CD14-positive monocyte (primary cell): ENCODE data around the gene GRIA3. TPM values are rescaled to one million over a fixed set of nuclear protein-coding genes. Genes with fewer than 3 reads are reported as not detected.

Source experiments
- DNase-seq, 3 donors: peaks; one replicate each; pipeline ENCODE4 v3.0.0-alpha.2; 2011 to 2022
- H2AFZ ChIP-seq: 2 replicates; pipeline ENCODE4 v1.6.0; 2012; ENCODE audit warnings: mild to moderate bottlenecking, low read depth, low read length, inconsistent platforms; ENCODE audit not compliant: insufficient read depth, poor library complexity, severe bottlenecking
- H3K27ac ChIP-seq, 2 donors: 1 replicate in 1 of 2; 2 replicates in 1 of 2; pipeline ENCODE4 v1.5.1; 2012 to 2013; ENCODE audit warnings: low read length in 2 of 2, control low read depth in 1 of 2, inconsistent platforms in 1 of 2, low read depth in 1 of 2, mild to moderate bottlenecking in 1 of 2
- H3K27me3 ChIP-seq, 2 donors: one replicate each; pipeline versions ENCODE4 v1.6.0 to v1.6.1; 2011 to 2013; ENCODE audit warnings: low read length in 2 of 2; ENCODE audit not compliant: control insufficient read depth in 2 of 2, insufficient read depth in 2 of 2
- H3K36me3 ChIP-seq, 2 donors: replicated peaks in 1 of 2; 1 replicate in 1 of 2; 2 replicates in 1 of 2; pipeline versions ENCODE4 v1.5.1 to v1.6.1; 2012 to 2013; ENCODE audit warnings: low read length in 2 of 2, control low read depth in 1 of 2, inconsistent platforms in 1 of 2, mild to moderate bottlenecking in 1 of 2; ENCODE audit not compliant: insufficient read depth in 2 of 2, control insufficient read depth in 1 of 2
- H3K4me1 ChIP-seq, 2 donors: 1 replicate in 1 of 2; 2 replicates in 1 of 2; pipeline versions ENCODE4 v1.5.1 to v1.6.1; 2012 to 2013; ENCODE audit warnings: low read length in 2 of 2, control low read depth in 1 of 2, inconsistent platforms in 1 of 2, mild to moderate bottlenecking in 1 of 2, moderate library complexity in 1 of 2; ENCODE audit not compliant: insufficient read depth in 2 of 2, control insufficient read depth in 1 of 2
- H3K4me2 ChIP-seq: replicated peaks from 2 replicates; pipeline ENCODE3; 2012; ENCODE audit warnings: low read length, moderate library complexity, mild to moderate bottlenecking; ENCODE audit not compliant: poor library complexity, severe bottlenecking; ENCODE audit errors: extremely low read depth
- H3K4me3 ChIP-seq, 3 experiments: fragments of 200-600 bp in 1 of 3; sonication (generic) in 1 of 3; replicated peaks in 1 of 3; 1 replicate in 2 of 3; 2 replicates in 1 of 3; pipeline ENCODE4 v1.5.1; 2011 to 2013; ENCODE audit warnings: low read length in 3 of 3, mild to moderate bottlenecking in 3 of 3, control low read depth in 2 of 3, low read depth in 2 of 3, inconsistent platforms in 1 of 3, moderate library complexity in 1 of 3
- H3K79me2 ChIP-seq: 2 replicates; pipeline ENCODE4 v1.6.0; 2012; ENCODE audit warnings: mild to moderate bottlenecking, control low read depth, inconsistent platforms, low read length, moderate library complexity; ENCODE audit not compliant: insufficient read depth
- H3K9ac ChIP-seq: 2 replicates; pipeline ENCODE4 v1.6.0; 2017; ENCODE audit warnings: low read length, mild to moderate bottlenecking; ENCODE audit not compliant: insufficient read depth, poor library complexity, severe bottlenecking
- H3K9me3 ChIP-seq, 2 donors: replicated peaks in 1 of 2; 1 replicate in 1 of 2; 2 replicates in 1 of 2; pipeline versions ENCODE4 v1.5.1 to v1.6.1; 2012 to 2013; ENCODE audit warnings: low read length in 2 of 2, control low read depth in 1 of 2; ENCODE audit not compliant: control insufficient read depth in 1 of 2, insufficient read depth in 1 of 2
- H4K20me1 ChIP-seq: 2 replicates; pipeline ENCODE4 v1.6.0; 2012; ENCODE audit warnings: mild to moderate bottlenecking, low read length, control low read depth, moderate library complexity; ENCODE audit not compliant: insufficient read depth
- H3K27ac Mint-ChIP-seq, 7 donors: one replicate each; pipeline ENCODE4 v1.8.0; 2020; ENCODE audit warnings: mild to moderate bottlenecking in 7 of 7, mixed read lengths in 7 of 7, moderate library complexity in 6 of 7, inconsistent platforms in 2 of 7
- H3K27me3 Mint-ChIP-seq, 3 donors: one replicate each; pipeline ENCODE4 v1.8.0; 2021 to 2022; ENCODE audit warnings: low read depth in 3 of 3, mild to moderate bottlenecking in 3 of 3, mixed read lengths in 3 of 3, moderate library complexity in 3 of 3, inconsistent platforms in 1 of 3
- H3K36me3 Mint-ChIP-seq, 2 donors: one replicate each; pipeline ENCODE4 v1.8.0; 2020; ENCODE audit warnings: mixed read lengths in 2 of 2, inconsistent platforms in 1 of 2, mild to moderate bottlenecking in 1 of 2
- H3K4me1 Mint-ChIP-seq: one replicate; pipeline ENCODE4 v1.8.0; 2020; ENCODE audit warnings: mild to moderate bottlenecking, mixed read lengths
- H3K4me3 Mint-ChIP-seq, 2 donors: one replicate each; pipeline ENCODE4 v1.8.0; 2020; ENCODE audit warnings: mild to moderate bottlenecking in 2 of 2, mixed read lengths in 2 of 2, moderate library complexity in 1 of 2
- H3K9me3 Mint-ChIP-seq, 7 donors: one replicate each; pipeline ENCODE4 v1.8.0; 2020 to 2022; ENCODE audit warnings: mixed read lengths in 7 of 7, mild to moderate bottlenecking in 6 of 7, moderate library complexity in 6 of 7, inconsistent platforms in 2 of 7
- CTCF ChIP-seq: fragments of 200-600 bp; IDR thresholded peaks from one replicate; pipeline ENCODE4 v1.8.0; 2022; ENCODE audit warnings: antibody characterized with exemption, mild to moderate bottlenecking
- WGBS: methylation state at CpG from one replicate; pipeline ENCODE4 v1.1.5; 2013; ENCODE audit warnings: missing lambda C conversion rate; ENCODE audit not compliant: insufficient coverage; 5-methylcytosine and 5-hydroxymethylcytosine counted together
- intact Hi-C, 2 donors: fragments of 100-400 bp; cut with micrococcal nuclease; formaldehyde crosslinking; loops; one replicate each; pipeline versions ENCODE4 v1.15.0 to v1.15.1; 2023
- polyA plus RNA-seq, 3 donors: library from polyadenylated mRNA; depleted of rRNA in 1 of 3; unstranded in 2 of 3; stranded (reverse) in 1 of 3; fragments of 300-500 nt in 2 of 3; fragments of >200 nt in 1 of 3; fragmentation: Illumina TruSeq in 2 of 3; gene quantifications; 1 replicate in 2 of 3; 2 replicates in 1 of 3; pipeline ENCODE4 v1.2.3, GENCODE V29; 2012 to 2021

GRIA3 gene
- polyA plus RNA-seq, 3 donors: not detected

- Histone ChIP-seq H3K9me3 (no peaks in the 10 kb centered on the region), H3K79me2 (no peaks in the 10 kb centered on the region), H3K27me3 (no peaks in the 10 kb centered on the region), H3K36me3 (no peaks in the 10 kb centered on the region), H3K4me2 (no peak overlapping the region), H2AFZ (no peak overlapping the region), H3K27ac (no peak overlapping the region), H4K20me1 (no peaks in the 10 kb centered on the region), H3K4me1 (no peaks in the 10 kb centered on the region), H3K4me3 (no peak overlapping the region), H3K9ac (no peak overlapping the region)
- no CpG with 5 or more reads among the region's 3 CpGs for WGBS
- DNase-seq: no peak
- H3K4me1 Mint-ChIP-seq: no peaks in the 10 kb centered on the region
- intact Hi-C loops: no loop called here
- H3K36me3 Mint-ChIP-seq: no peaks in the 10 kb centered on the region
- peaks cover 0 to 5% (median 2%) of the 10 kb centered on the region in 7 donors for H3K9me3 Mint-ChIP-seq
- no peak overlapping the region for H3K4me3 Mint-ChIP-seq
- no peak overlapping the region for H3K27ac Mint-ChIP-seq
- no peak for TF ChIP-seq CTCF
- H3K27me3 Mint-ChIP-seq: no peaks in the 10 kb centered on the region
Observed at GRCh38 chrX:123267220-123267619, 83.1 kb downstream of the GRIA3 start.

GRCh38 chrX:123271902-123272301 is 87.8 kb downstream of the GRIA3 start:
- Mint-ChIP-seq H3K27ac (no peak overlapping the region), H3K9me3 (peaks cover 0 to 3% (median 1%) of the 10 kb centered on the region in 7 donors), H3K4me1 (no peaks in the 10 kb centered on the region), H3K27me3 (no peaks in the 10 kb centered on the region), H3K36me3 (no peaks in the 10 kb centered on the region), H3K4me3 (no peak overlapping the region)
- no peak overlapping the region for H3K4me2 ChIP-seq
- H3K79me2 ChIP-seq: no peaks in the 10 kb centered on the region
- intact Hi-C loops: no loop called here
- no peaks in the 10 kb centered on the region for H4K20me1 ChIP-seq
- no peak overlapping the region for H3K27ac ChIP-seq
- H2AFZ ChIP-seq: no peak overlapping the region
- H3K36me3 ChIP-seq: no peaks in the 10 kb centered on the region
- H3K4me3 ChIP-seq: no peak overlapping the region
- no peaks in the 10 kb centered on the region for H3K4me1 ChIP-seq
- no peak for DNase-seq
- WGBS: no CpG with 5 or more reads among the region's 2 CpGs
- no peak for TF ChIP-seq CTCF
- H3K9ac ChIP-seq: no peak overlapping the region
- H3K9me3 ChIP-seq: no peaks in the 10 kb centered on the region
- no peaks in the 10 kb centered on the region for H3K27me3 ChIP-seq
